GM23338 (cell line): ENCODE data around the gene DEFB114. TPM values are rescaled to one million over a fixed set of nuclear protein-coding genes. Genes with fewer than 3 reads are reported as not detected.
A peak's percentile ranks its signal among the peaks of the same experiment; 100 is the strongest.

Experiments
- ATAC-seq: fragments of 200-7000 bp; cut with Tn5 transposase; 3 replicates; pipeline ENCODE4 v1.9.1; 2020
- DNase-seq: peaks from one replicate; pipeline ENCODE4 v3.0.0-alpha.2; 2015; ENCODE audit warnings: low spot score
- H2AFZ ChIP-seq: fragments of 200-600 bp; sonication (generic); 2 replicates; pipeline ENCODE4 v1.8.0; 2016; ENCODE audit warnings: antibody characterized with exemption, mild to moderate bottlenecking, moderate library complexity
- H3F3A ChIP-seq: fragments of 200-600 bp; sonication (generic); replicated peaks from 2 replicates; pipeline ENCODE4 v1.8.0; 2017; ENCODE audit warnings: antibody characterized with exemption, mixed run types, low read depth
- H3K27ac ChIP-seq: fragments of 200-600 bp; sonication (generic); 2 replicates; pipeline ENCODE4 v1.6.1; 2016; ENCODE audit warnings: low read depth
- H3K27me3 ChIP-seq: fragments of 200-600 bp; sonication (generic); 2 replicates; pipeline ENCODE4 v1.8.0; 2016; ENCODE audit warnings: mild to moderate bottlenecking, mixed run types, moderate library complexity; ENCODE audit not compliant: insufficient read depth
- H3K36me3 ChIP-seq: fragments of 200-600 bp; sonication (generic); 2 replicates; pipeline ENCODE4 v1.8.0; 2016; ENCODE audit warnings: mild to moderate bottlenecking; ENCODE audit not compliant: insufficient read depth
- H3K4me1 ChIP-seq: fragments of 200-600 bp; sonication (generic); 2 replicates; pipeline ENCODE4 v1.8.0; 2016; ENCODE audit warnings: mild to moderate bottlenecking, moderate library complexity; ENCODE audit not compliant: insufficient read depth
- H3K4me2 ChIP-seq: fragments of 200-600 bp; sonication (generic); 2 replicates; pipeline ENCODE4 v1.7.1; 2017; ENCODE audit warnings: mixed run types
- H3K4me3 ChIP-seq: fragments of 200-600 bp; sonication (generic); 2 replicates; pipeline ENCODE4 v1.6.1; 2016; ENCODE audit warnings: mixed run types
- H3K79me2 ChIP-seq: fragments of 200-600 bp; sonication (generic); replicated peaks from 2 replicates; pipeline ENCODE4 v1.8.0; 2017; ENCODE audit warnings: mild to moderate bottlenecking; ENCODE audit not compliant: insufficient read depth
- H3K9me2 ChIP-seq: fragments of 200-600 bp; sonication (generic); 2 replicates; pipeline ENCODE4 v1.8.0; 2017; ENCODE audit not compliant: insufficient read depth
- H4K20me1 ChIP-seq: fragments of 200-600 bp; sonication (generic); replicated peaks from 2 replicates; pipeline ENCODE4 v1.8.0; 2017; ENCODE audit warnings: mild to moderate bottlenecking; ENCODE audit not compliant: insufficient read depth
- H3K27ac Mint-ChIP-seq: 2 replicates; pipeline ENCODE4 v1.8.0; 2020; ENCODE audit warnings: inconsistent platforms, mild to moderate bottlenecking, moderate library complexity, mixed read lengths
- H3K27me3 Mint-ChIP-seq: 3 replicates; pipeline ENCODE4 v1.8.0; 2022; ENCODE audit warnings: low read depth, mild to moderate bottlenecking, moderate library complexity, mixed read lengths, inconsistent platforms; ENCODE audit not compliant: insufficient read depth, poor library complexity
- H3K36me3 Mint-ChIP-seq: 3 replicates; pipeline ENCODE4 v1.8.0; 2021; ENCODE audit warnings: low read depth, mild to moderate bottlenecking, inconsistent platforms, moderate library complexity, mixed read lengths
- H3K4me1 Mint-ChIP-seq: 3 replicates; pipeline ENCODE4 v1.8.0; 2020; ENCODE audit warnings: mild to moderate bottlenecking, inconsistent platforms, mixed read lengths
- H3K4me3 Mint-ChIP-seq: 3 replicates; pipeline ENCODE4 v1.8.0; 2021; ENCODE audit warnings: moderate library complexity, mild to moderate bottlenecking, inconsistent platforms, mixed read lengths
- H3K9me3 Mint-ChIP-seq: 3 replicates; pipeline ENCODE4 v1.8.0; 2020; ENCODE audit warnings: moderate library complexity, mild to moderate bottlenecking, inconsistent platforms, mixed read lengths
- CREB1 ChIP-seq: fragments of 250-450 bp; sonication (Bioruptor Pico); IDR thresholded peaks from 2 replicates; pipeline ENCODE4 v1.5.0; 2020; ENCODE audit warnings: low read depth, mild to moderate bottlenecking, moderate library complexity
- CTCF ChIP-seq, 2 experiments: fragments of 200-600 bp in 1 of 2; sonication (generic) in 1 of 2; conservative IDR thresholded peaks; 2 replicates each; pipeline versions ENCODE4 v1.5.1 to v1.6.1; 2016 to 2017; ENCODE audit warnings: antibody characterized with exemption in 2 of 2, low read depth in 2 of 2, mild to moderate bottlenecking in 2 of 2, moderate library complexity in 1 of 2
- REST ChIP-seq: IDR thresholded peaks from one replicate; pipeline ENCODE4 v1.6.1; 2018; ENCODE audit warnings: antibody characterized with exemption; ENCODE audit not compliant: unreplicated experiment
- ZNF114 ChIP-seq: fragments of 250-450 bp; sonication (Bioruptor Pico); IDR thresholded peaks from 2 replicates; pipeline ENCODE4 v1.5.0; 2020; ENCODE audit warnings: mild to moderate bottlenecking, moderate library complexity
- polyA plus RNA-seq: library from polyadenylated mRNA; unstranded; fragments of >200 nt; fragmentation: Nextera tagmentation; extraction: Ambion mirVana; gene quantifications from 2 replicates; pipeline ENCODE4 v1.2.1, GENCODE V29; 2016
- total RNA-seq: library from RNA; depleted of rRNA; stranded (reverse); fragments of >200 nt; shearing (Covaris generic); gene quantifications from 2 replicates; pipeline ENCODE4 v1.2.3, GENCODE V29; 2014

Gene DEFB114
- total and polyA plus RNA-seq, 2 experiments from 2014 or later = not detected

GRCh38 chr6:49915035-49915434 is 48.9 kb downstream of the DEFB114 start:
- Mint-ChIP-seq H3K4me3 (no peak overlapping the region), H3K9me3 (no peaks in the 10 kb centered on the region), H3K4me1 (peaks cover 78% of the 10 kb centered on the region), H3K27ac (peak overlapping the region; percentile 86), H3K36me3 (no peaks in the 10 kb centered on the region), H3K27me3 (no peaks in the 10 kb centered on the region)
- Histone ChIP-seq H3K36me3 (no peaks in the 10 kb centered on the region), H3K9me2 (no peaks in the 10 kb centered on the region), H3F3A (0 out of 2 replicates have a peak, but pooled peaks cover 8% of the 10 kb centered on the region), H3K4me1 (peaks cover 86% of the 10 kb centered on the region), H3K4me3 (no peak overlapping the region), H3K79me2 (no peaks in the 10 kb centered on the region), H3K27me3 (no peaks in the 10 kb centered on the region), H2AFZ (no peak overlapping the region), H3K4me2 (peak overlapping the region; percentile 35), H4K20me1 (no peaks in the 10 kb centered on the region), H3K27ac (no peak overlapping the region)
- peak; percentile 32 for ATAC-seq
- no peak for DNase-seq
- TF ChIP-seq ZNF114 (CRISPR knock-in tag) (no peak), CTCF (conservative IDR thresholded peaks at IDR 0.05; ENCODE audit: low read depth in 2 of 2) (peak in 1 of 2 experiments; percentile 20; a peak in 1 of 4 replicates)

- Histone ChIP-seq H4K20me1 (no peaks in the 10 kb centered on the region), H3K4me1 (peaks cover 88% of the 10 kb centered on the region), H3K4me2 (peak overlapping the region; percentile 35), H3K79me2 (no peaks in the 10 kb centered on the region), H2AFZ (no peak overlapping the region), H3K9me2 (no peaks in the 10 kb centered on the region), H3F3A (0 out of 2 replicates have a peak, but pooled peaks cover 8% of the 10 kb centered on the region), H3K27me3 (no peaks in the 10 kb centered on the region), H3K4me3 (no peak overlapping the region), H3K27ac (no peak overlapping the region), H3K36me3 (no peaks in the 10 kb centered on the region)
- Mint-ChIP-seq H3K36me3 (no peaks in the 10 kb centered on the region), H3K4me3 (no peak overlapping the region), H3K9me3 (no peaks in the 10 kb centered on the region), H3K4me1 (peaks cover 77% of the 10 kb centered on the region), H3K27ac (no peak overlapping the region; the same call in 1 of the 2 replicates), H3K27me3 (no peaks in the 10 kb centered on the region)
- TF ChIP-seq CREB1 (CRISPR knock-in tag) = no peak
- no peak for TF ChIP-seq REST
- ATAC-seq (peak; percentile 64), DNase-seq (peak; percentile 56)
These were observed 50.2 kb downstream of the DEFB114 start for GRCh38 chr6:49913636-49914375.
